ENCODE results near the gene TNFAIP3. TPM values are rescaled to one million over a fixed set of nuclear protein-coding genes. Genes with fewer than 3 reads are reported as not detected.

TNFAIP3 gene
- total RNA-seq, 4 donors from 2014 or later = 14.4 to 36.2 (median 19.6) TPM

- intact Hi-C loops (cut with DNase I; ENCODE audit: low total_unique reads) = no loop called here
- TF ChIP-seq, protein P1, sequence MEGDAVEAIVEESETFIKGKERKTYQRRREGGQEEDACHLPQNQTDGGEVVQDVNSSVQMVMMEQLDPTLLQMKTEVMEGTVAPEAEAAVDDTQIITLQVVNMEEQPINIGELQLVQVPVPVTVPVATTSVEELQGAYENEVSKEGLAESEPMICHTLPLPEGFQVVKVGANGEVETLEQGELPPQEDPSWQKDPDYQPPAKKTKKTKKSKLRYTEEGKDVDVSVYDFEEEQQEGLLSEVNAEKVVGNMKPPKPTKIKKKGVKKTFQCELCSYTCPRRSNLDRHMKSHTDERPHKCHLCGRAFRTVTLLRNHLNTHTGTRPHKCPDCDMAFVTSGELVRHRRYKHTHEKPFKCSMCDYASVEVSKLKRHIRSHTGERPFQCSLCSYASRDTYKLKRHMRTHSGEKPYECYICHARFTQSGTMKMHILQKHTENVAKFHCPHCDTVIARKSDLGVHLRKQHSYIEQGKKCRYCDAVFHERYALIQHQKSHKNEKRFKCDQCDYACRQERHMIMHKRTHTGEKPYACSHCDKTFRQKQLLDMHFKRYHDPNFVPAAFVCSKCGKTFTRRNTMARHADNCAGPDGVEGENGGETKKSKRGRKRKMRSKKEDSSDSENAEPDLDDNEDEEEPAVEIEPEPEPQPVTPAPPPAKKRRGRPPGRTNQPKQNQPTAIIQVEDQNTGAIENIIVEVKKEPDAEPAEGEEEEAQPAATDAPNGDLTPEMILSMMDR (IDR thresholded peaks at IDR 0.05) = no peak
- no peak for TF ChIP-seq POLR2A (IDR thresholded peaks at IDR 0.05)
- H3K27me3 ChIP-seq = no peaks in the 10 kb centered on the region
- no peaks in the 10 kb centered on the region for H3K36me3 ChIP-seq
- H3K4me1 ChIP-seq = no peaks in the 10 kb centered on the region
- H3K9me3 ChIP-seq = no peaks in the 10 kb centered on the region
- no peak for DNase-seq
- H3K27ac ChIP-seq = no peak overlapping the region
- no peak overlapping the region for H3K4me3 ChIP-seq
Measured at GRCh38 chr6:137880746-137881521, 13.9 kb downstream of the TNFAIP3 start.

DNA sequence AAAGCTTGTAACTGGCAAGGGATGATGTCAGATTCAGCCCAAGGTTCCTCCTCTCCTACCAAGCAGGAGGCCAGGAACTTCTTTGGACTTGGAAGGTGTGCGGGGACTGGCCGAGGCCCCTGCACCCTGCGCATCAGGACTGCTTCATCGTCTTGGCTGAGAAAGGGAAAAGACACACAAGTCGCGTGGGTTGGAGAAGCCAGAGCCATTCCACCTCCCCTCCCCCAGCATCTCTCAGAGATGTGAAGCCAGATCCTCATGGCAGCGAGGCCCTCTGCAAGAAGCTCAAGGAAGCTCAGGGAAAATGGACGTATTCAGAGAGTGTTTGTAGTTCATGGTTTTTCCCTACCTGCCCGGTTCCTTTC lies 14.4 kb downstream of the TNFAIP3 start:
- H3K4me1 ChIP-seq = no peaks in the 10 kb centered on the region
- no peaks in the 10 kb centered on the region for H3K27me3 ChIP-seq
- H3K27ac ChIP-seq = no peak overlapping the region
- intact Hi-C loops (cut with DNase I; ENCODE audit: low total_unique reads) = no loop called here
- no peaks in the 10 kb centered on the region for H3K36me3 ChIP-seq
- TF ChIP-seq, protein P1 (IDR thresholded peaks at IDR 0.05) = no peak
- no peak for TF ChIP-seq POLR2A (IDR thresholded peaks at IDR 0.05)
- no peak overlapping the region for H3K4me3 ChIP-seq
- no peaks in the 10 kb centered on the region for H3K9me3 ChIP-seq
- DNase-seq = no peak

DNA sequence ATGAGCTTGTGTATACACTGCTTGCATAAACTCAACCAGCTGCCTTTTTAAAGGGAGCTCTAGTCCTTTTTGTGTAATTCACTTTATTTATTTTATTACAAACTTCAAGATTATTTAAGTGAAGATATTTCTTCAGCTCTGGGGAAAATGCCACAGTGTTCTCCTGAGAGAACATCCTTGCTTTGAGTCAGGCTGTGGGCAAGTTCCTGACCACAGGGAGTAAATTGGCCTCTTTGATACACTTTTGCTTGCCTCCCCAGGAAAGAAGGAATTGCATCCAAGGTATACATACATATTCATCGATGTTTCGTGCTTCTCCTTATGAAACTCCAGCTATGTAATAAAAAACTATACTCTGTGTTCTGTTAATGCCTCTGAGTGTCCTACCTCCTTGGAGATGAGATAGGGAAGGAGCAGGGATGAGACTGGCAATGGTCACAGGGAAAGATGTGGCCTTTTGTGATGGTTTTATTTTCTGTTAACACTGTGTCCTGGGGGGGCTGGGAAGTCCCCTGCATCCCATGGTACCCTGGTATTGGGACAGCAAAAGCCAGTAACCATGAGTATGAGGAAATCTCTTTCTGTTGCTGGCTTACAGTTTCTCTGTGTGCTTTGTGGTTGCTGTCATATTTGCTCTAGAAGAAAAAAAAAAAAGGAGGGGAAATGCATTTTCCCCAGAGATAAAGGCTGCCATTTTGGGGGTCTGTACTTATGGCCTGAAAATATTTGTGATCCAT lies 15.3 kb downstream of the TNFAIP3 start:
- no peak overlapping the region for H3K27ac ChIP-seq

GRCh38 chr6:137883400-137884148 lies 16.5 kb downstream of the TNFAIP3 start:
- no peak for DNase-seq
- Histone ChIP-seq H3K4me3 (no peak overlapping the region), H3K27ac (peak overlapping the region in 1 of 2 donors; percentile 18)

More for the DNA sequence above, 15.3 kb downstream of the TNFAIP3 start:
- H3K4me1 ChIP-seq = no peaks in the 10 kb centered on the region
- no peak for DNase-seq
- no peaks in the 10 kb centered on the region for H3K9me3 ChIP-seq
- TF ChIP-seq, protein P1 (IDR thresholded peaks at IDR 0.05) = no peak
- no peak for TF ChIP-seq POLR2A (IDR thresholded peaks at IDR 0.05)
- H3K27me3 ChIP-seq = no peaks in the 10 kb centered on the region
- H3K4me3 ChIP-seq = no peak overlapping the region
- H3K36me3 ChIP-seq = no peaks in the 10 kb centered on the region
- intact Hi-C loops (cut with DNase I; ENCODE audit: low total_unique reads) = no loop called here

More at GRCh38 chr6:137883400-137884148, 16.5 kb downstream of the TNFAIP3 start:
- intact Hi-C loops (cut with DNase I; ENCODE audit: low total_unique reads) = no loop called here
- no peak for TF ChIP-seq POLR2A (IDR thresholded peaks at IDR 0.05)
- TF ChIP-seq, protein P1 (IDR thresholded peaks at IDR 0.05) = no peak
- Histone ChIP-seq H3K9me3 (no peaks in the 10 kb centered on the region), H3K27me3 (no peaks in the 10 kb centered on the region), H3K36me3 (no peaks in the 10 kb centered on the region), H3K4me1 (no peaks in the 10 kb centered on the region)

Data from uterus (tissue), 4 donors.